Activated CD4-positive, alpha-beta T cell treated with anti-CD3 and anti-CD28 coated beads for 1 hour (primary cell): Measurements from ENCODE around the gene FHIP1A.

Experiments
- DNase-seq: peaks from one replicate; pipeline ENCODE4 v3.0.0-alpha.2; 2020

Gene FHIP1A

DNA sequence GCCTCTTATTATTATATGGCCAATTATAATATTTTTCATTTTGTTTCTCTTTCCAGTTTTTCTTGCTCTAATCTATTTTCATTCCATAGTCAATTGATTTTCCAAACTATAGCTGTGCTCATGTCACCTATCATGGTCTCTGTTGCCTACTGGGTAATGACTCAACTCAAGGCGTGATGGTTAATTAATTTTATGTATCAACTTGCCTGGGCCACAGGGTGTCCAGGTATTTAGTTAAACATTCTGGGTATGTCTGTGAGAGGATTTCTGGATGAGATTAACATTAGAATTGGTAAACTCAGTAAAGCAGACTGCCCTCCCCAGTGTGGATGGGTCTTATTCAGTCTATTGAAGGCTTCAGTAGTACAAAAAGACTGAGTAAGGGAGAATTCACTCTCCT is 9.9 kb downstream of the FHIP1A start:
- no peak for DNase-seq

DNA sequence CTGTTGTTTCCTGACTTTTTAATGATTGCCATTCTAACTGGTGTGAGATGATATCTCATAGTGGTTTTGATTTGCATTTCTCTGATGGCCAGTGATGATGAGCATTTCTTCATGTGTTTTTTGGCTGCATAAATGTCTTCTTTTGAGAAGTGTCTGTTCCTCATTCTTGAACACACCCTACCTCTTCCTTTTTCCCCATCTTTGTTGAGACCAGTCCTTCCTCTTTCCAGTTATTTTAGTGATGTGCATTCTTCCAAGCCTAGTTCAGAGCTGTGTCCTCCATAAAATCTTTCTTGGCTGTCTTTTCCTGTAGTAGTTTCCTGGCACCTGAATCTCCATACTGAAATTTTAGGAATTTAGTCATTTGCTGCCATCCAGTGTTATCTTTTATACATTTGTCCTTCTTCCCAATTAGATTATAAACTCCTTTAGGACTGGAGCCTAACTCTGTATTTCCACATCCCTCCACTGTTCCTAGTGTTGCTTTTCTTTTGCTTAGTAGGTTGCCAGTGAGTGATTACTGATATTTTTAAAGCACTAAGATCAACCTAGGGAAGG is 11.4 kb downstream of the FHIP1A start:
- DNase-seq = no peak

DNA sequence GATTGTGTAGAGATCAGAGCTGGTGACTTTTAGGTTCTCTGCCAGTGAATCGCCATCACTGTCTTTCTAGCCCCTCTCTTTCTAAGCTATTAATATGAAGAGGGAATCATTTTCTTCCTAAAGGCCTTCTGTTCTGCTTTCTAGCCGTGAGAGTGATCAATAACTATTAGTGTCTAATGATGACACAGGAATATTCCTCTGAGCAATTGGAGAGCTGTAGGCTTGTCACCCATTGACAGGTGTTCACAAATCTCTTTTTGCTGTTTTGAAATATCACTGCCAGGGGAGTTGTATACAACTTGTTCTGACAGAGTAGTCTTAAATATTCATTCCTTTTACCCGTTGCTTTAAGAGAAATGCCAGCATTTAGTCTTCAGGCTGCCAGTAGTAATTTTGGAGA is 13.9 kb downstream of the FHIP1A start:
- no peak for DNase-seq

- no peak for DNase-seq
Measured at GRCh38 chr4:151426513-151426912, 17.5 kb downstream of the FHIP1A start.

GRCh38 chr4:151427266-151427665 is 18.3 kb downstream of the FHIP1A start:
- no peak for DNase-seq

DNA sequence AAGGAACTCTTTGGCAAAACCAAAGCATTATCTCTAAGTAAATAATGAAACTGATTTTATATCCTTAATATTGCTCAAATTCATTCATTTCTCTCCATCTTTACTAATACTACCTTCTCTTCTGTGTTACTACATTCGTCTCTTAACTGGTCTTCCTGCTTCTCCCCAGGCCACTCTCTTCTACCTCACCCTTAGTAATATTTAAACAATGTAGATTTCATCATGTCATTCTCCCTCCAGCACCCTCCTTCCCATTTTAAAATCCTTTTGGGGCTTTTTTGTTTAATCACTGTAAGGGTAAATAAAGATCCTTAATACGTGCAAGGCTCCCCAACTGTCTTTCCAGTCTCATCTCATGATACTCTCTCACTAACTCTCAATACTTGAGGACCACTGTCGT is 19.4 kb downstream of the FHIP1A start:
- DNase-seq = no peak

DNA sequence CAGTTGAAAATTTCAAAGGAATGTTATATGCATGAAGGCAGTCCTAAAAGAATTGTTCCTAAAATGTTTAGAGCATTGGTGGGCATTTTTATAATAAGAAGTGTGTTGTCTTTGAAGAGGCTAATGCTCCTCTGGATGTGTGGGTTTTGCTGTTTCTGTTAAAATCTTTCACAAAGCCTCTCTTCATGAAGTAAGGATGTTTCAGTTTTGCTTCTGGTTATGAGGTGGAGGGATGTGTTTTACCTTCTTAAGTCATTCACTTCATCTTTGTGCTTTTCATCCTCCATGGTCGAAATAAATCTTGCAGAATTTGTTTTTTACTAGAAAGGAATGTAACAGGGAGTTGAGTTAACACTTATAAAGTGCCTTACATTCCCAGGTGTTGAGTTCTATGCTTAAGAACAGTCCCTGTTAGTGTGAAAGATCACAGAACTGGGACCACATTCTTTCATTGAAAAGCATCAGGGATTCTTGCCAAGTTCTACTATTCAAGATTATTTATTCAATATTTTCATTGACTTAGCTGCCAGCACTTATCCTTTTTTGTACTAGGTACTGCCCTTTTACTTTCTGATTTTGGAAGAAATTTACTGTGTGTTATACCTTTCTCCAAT is 21.1 kb downstream of the FHIP1A start:
- no peak for DNase-seq

DNA sequence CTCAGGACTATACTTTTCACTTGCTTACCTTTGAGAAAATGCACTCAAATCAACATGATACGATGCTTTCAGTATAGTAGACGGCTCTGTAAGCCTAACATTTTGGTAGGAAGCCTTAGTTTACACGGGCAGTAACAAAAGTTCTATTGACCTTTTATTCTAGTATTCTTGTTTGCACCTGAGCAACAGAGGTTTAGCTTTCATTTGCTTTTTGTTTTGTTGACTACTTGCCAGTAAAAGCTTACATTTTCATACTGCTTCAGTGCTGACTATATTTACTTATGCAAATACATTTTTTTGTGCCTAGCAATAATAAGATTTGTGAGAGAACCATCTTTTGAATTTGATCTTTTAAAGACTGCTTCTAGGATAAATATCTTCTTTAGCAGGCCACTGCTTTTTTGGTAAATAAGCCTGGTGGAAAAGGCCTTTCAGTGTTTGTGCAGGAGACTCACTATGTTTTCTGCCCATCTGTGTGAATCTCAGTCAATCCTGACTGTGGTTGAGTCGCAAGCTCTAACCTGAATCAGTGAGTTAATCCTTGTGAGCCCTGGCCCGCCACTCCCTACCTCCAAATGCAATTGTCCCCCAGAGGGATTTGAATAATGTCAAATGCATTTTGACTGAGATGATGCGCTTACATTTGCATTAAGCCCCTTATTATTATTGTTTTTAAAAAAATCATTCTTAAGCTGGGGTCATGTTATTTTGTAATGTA is 21.9 kb downstream of the FHIP1A start:
- DNase-seq = no peak

- no peak for DNase-seq
Measured at GRCh38 chr4:151431728-151432127, 22.8 kb downstream of the FHIP1A start.

DNA sequence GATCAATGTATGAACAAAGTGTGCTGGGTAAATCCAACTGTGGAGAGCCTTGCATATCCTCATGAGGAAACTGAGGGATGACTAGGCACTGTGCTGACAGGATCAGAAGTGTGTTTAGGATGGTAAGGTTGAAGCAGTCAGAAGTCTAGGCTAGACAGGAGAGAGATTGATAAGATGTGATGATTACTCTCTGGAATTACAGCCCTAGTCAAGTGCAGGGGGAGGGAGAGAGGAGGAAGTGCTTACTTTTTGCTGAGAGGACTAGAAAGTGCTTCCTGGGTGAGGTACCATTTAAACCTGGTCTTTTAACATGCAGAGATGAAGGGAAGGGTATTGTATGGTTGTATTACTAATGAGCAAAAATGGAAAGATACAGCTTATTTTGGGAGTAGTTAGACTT is 23.7 kb downstream of the FHIP1A start:
- DNase-seq = no peak

DNA sequence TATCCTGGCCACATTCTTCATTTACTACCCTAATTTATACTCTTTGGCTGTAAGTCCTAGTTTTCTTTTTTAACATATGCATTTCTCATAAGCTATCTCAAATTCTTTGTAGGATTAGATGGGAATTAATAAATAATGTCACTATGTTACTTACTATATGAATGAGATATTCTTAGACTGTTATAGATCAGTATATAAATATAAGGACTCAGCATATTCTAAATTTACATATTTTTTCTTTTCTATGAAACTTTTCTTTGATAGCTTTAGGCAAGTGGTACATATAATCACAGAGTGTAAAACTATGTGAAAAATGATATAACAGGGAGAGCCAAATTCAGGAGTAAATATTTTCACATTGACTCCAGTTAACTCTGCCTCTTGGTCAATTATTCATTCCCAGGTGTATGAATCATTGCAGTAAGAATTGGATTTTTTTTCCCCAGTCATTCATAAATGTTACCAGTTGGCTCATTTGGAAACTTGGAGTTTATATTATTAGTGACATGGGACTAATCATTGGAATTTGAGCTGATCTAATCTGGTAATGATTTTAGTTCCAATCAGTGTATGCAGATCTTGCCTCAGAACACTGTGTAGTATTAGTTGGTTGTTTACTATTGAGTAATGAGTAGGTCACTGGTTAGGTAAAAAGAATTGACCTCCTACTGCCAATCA is 25.3 kb downstream of the FHIP1A start:
- no peak for DNase-seq

DNA sequence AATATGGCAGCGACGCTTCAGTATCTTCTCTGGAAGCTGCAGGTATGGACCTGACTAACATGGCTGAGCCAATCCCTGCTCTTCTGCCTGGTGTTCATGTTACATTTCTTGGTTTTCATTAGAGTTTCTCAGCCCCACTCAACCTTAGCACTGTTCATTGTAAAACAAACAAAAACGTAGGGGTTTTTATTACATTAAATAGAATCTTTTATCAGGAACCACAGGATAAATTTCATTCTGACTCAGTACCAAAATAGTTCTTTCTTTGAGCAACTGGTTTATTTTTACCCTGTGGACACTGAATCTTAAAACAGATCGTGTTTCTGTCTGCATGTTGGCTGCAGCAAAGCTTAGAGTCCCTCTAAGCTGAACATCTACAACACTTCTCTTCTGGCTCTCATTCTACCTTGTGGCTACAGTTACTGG is 27.1 kb downstream of the FHIP1A start:
- DNase-seq = no peak

GRCh38 chr4:151437505-151437904 is 28.5 kb downstream of the FHIP1A start:
- no peak for DNase-seq

DNA sequence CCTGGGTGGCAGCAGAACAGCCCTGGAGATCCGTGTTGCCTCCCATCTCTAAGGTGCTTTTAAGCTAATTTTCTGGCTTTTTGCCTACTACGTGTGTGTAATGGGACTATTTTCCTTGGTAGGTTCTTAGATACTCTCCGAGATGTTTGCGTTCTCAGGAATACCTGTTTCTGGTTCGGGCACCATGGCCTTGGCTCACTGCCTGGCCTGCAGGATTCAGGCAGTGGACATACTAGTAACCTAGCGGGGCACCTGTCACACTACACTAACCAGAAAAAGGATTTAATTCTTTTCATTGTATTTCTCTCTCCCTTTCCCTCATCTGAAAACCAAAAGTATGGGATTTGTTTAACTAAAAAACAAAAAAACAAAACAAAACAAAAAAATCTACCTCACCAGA is 29.2 kb downstream of the FHIP1A start:
- no peak for DNase-seq

DNA sequence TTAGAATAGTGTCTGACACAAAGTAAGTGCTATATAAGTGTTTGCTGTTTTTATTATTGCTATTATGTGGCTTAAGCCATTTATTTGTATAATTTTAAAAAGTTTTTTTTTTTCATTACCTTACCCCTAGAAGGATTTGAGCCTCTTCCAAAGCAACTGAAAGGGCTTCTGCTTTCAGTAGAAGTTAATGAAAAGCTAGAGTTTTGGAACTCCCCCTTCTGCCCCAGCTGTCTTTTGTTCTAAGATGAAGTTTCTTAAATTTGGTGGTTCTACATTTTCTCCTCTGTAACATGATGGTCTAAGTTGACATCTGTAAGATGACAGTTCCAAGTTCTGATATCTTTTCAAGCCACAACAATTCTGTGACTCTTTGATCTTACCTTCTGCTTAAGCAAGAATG is 30.3 kb downstream of the FHIP1A start:
- DNase-seq = no peak

DNA sequence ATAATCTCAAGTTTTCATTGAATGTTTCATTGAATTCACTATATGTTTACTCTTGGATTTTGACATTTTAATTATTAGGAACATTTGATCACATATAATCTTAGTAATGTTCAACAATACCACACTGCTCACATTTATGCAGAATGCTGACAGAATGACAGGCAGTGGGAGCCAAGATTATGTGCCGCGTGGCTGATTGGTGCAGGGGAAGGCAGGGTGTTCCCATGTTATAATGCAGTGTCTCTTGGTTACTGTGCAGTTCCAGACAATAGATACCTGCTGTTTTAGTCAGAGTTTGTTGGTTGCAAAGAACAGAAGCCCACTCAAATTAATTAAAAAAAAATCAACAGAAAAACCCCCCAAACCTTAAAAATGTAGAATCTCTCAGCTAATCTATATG is 33.0 kb downstream of the FHIP1A start:
- DNase-seq = no peak

DNA sequence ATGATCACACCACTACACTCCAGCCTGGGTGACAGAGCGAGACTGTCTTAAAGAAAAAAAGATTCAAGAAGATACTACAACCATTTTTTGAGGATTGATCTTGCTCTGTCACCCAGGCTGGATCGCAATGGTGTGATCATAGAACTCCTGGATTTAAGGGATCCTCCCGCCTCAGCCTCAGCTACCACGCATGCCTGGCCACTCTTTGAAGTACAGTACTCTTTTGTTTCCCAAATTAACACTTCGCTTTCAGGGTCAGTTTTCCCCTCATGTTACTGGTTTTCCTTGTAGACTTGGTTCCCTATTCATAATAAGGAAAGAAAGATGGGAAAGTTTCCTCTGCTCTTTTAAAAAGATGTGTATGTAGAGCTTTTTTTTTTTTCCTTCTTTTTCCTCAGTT is 34.3 kb downstream of the FHIP1A start:
- DNase-seq = no peak

- DNase-seq = no peak
Measured at GRCh38 chr4:151443752-151444151, 34.8 kb downstream of the FHIP1A start.

DNA sequence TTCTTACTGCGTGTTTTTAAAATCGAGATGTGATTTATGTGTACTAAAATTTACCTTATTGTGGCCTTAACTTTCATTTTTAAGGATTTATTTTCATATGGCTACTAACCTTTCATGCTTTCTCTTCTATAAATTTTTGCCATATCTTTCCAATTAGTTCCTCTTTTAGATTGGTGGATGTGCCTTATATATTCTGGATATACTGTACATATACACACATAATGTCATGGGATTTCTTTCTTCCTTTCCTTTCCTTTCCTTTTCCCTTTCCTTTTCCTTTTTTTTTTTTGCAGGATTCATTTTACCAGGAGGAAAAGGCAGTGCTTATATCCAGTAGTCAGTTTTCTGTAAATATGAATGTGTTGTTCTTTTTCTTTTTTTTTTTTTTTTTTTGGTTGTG is 37.2 kb downstream of the FHIP1A start:
- no peak for DNase-seq

DNA sequence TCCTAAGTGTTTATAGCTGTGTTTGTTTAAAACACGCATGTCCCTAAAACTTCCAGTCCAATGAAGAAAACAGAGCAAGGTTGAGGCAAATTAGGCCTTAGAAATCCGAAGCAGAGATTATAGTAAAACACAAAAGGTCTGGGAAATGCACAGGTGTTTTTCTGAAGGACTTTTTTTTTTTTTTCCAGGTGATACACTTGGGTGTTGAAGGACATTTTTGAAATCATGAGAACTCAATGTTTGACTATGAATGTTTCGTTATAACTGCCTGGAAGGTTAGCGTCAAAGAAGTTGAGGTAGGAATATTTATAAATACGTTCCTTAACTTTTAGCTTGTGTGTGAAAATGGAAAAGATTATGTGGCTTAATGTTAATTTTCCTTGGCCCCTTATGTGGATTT is 45.5 kb downstream of the FHIP1A start:
- DNase-seq = no peak

DNA sequence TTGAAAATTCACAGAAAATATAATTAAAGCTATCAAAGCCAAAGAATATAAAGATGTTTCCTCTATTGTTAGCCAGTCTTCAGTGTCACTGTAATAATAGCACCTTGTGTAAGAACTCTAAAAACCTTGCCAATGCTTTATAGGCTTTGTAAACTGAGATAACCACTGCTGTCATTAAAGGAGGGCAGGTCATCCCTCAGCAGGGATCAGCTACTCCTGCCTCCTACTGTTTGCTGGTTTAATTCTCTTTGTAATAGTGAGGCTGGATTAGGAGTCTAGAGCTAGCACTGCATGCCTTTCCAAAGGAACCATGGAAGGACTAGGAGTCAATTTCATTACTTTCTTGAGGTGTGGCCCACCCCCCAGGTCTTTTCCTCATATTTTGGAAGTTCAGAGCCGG is 46.2 kb downstream of the FHIP1A start:
- DNase-seq = no peak

DNA sequence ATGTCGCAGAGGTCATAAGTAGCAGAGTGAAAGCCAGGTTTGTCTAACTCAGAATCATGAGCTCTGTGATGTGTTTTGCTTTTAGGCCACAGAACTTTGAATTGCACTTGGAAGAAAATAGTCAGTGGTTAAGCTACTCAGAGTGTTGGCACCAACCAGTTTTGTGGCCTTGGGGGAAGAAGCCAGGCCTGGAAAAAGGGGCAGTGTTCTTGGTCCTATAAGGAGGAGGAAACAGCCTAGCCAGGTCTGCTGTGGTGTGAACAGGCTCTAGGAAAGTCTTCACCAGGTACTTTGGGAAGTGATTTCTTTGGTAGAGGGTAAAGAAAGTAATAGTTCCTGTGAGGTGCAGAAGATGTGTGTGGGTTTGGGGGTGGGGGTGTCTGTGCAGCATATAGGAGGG is 49.2 kb downstream of the FHIP1A start:
- DNase-seq = no peak
